Astrocyte (in vitro differentiated cells and primary cell): ENCODE measurements around the gene EYS. TPM values are rescaled to one million over a fixed set of nuclear protein-coding genes. Genes with fewer than 3 reads are reported as not detected.

Experiments
- DNase-seq: peaks from one replicate; pipeline ENCODE4 v3.0.0-alpha.2; 2010; ENCODE audit warnings: low read depth
- FAIRE-seq: peaks from 2 replicates; lab custom pipeline; 2011; peaks lifted over from hg19 to GRCh38; lab: Jason Lieb, UNC
- H2AFZ ChIP-seq: 2 replicates; pipeline ENCODE4 v1.6.0; 2012; ENCODE audit warnings: low read depth, low read length, inconsistent platforms
- H3K27ac ChIP-seq: 2 replicates; pipeline ENCODE4 v1.5.1; 2011; ENCODE audit warnings: low read depth, low read length, inconsistent platforms
- H3K27me3 ChIP-seq: 2 replicates; pipeline ENCODE4 v1.6.0; 2011; ENCODE audit warnings: low read length, inconsistent platforms; ENCODE audit not compliant: insufficient read depth
- H3K36me3 ChIP-seq: 2 replicates; pipeline ENCODE4 v1.5.1; 2011; ENCODE audit warnings: low read length, inconsistent platforms; ENCODE audit not compliant: insufficient read depth
- H3K4me1 ChIP-seq: 2 replicates; pipeline ENCODE4 v1.5.1; 2011; ENCODE audit warnings: low read length, inconsistent platforms; ENCODE audit not compliant: insufficient read depth
- H3K4me2 ChIP-seq: 2 replicates; pipeline ENCODE4 v1.6.0; 2012; ENCODE audit warnings: low read length, inconsistent platforms
- H3K4me3 ChIP-seq: 2 replicates; pipeline ENCODE4 v1.5.1; 2011; ENCODE audit warnings: low read depth, mild to moderate bottlenecking, low read length, inconsistent platforms; ENCODE audit not compliant: insufficient read depth
- H3K79me2 ChIP-seq: 2 replicates; pipeline ENCODE4 v1.6.0; 2012; ENCODE audit warnings: mild to moderate bottlenecking, low read length, inconsistent platforms; ENCODE audit not compliant: insufficient read depth
- H3K9ac ChIP-seq: 2 replicates; pipeline ENCODE4 v1.6.0; 2012; ENCODE audit warnings: mild to moderate bottlenecking, low read length, inconsistent platforms
- H3K9me3 ChIP-seq: 2 replicates; pipeline ENCODE4 v1.5.1; 2012; ENCODE audit warnings: low read depth, mild to moderate bottlenecking, low read length, inconsistent platforms; ENCODE audit not compliant: insufficient read depth
- H4K20me1 ChIP-seq: 2 replicates; pipeline ENCODE4 v1.6.0; 2012; ENCODE audit warnings: low read length, inconsistent platforms; ENCODE audit not compliant: insufficient read depth
- H3K27ac Mint-ChIP-seq: one replicate; pipeline ENCODE4 v1.8.0; 2021; ENCODE audit warnings: mild to moderate bottlenecking, mixed read lengths; ENCODE audit not compliant: unreplicated experiment
- H3K27me3 Mint-ChIP-seq: one replicate; pipeline ENCODE4 v1.8.0; 2021; ENCODE audit warnings: low read depth, mixed read lengths; ENCODE audit not compliant: unreplicated experiment
- H3K36me3 Mint-ChIP-seq: one replicate; pipeline ENCODE4 v1.8.0; 2021; ENCODE audit warnings: low read depth, mixed read lengths; ENCODE audit not compliant: unreplicated experiment
- H3K4me1 Mint-ChIP-seq: one replicate; pipeline ENCODE4 v1.8.0; 2021; ENCODE audit warnings: low read depth, mixed read lengths; ENCODE audit not compliant: unreplicated experiment
- H3K4me3 Mint-ChIP-seq: one replicate; pipeline ENCODE4 v1.8.0; 2021; ENCODE audit warnings: mild to moderate bottlenecking, moderate library complexity, mixed read lengths; ENCODE audit not compliant: unreplicated experiment
- H3K9me3 Mint-ChIP-seq: one replicate; pipeline ENCODE4 v1.8.0; 2021; ENCODE audit warnings: mild to moderate bottlenecking, mixed read lengths; ENCODE audit not compliant: unreplicated experiment
- CTCF ChIP-seq: IDR thresholded peaks from 2 replicates; pipeline ENCODE4 v1.5.1; 2011; ENCODE audit warnings: low read depth, mild to moderate bottlenecking, inconsistent platforms, low read length, moderate library complexity; ENCODE audit not compliant: insufficient read depth
- EZH2 ChIP-seq: IDR thresholded peaks from 2 replicates; pipeline ENCODE4 v1.6.1; 2012; ENCODE audit warnings: mild to moderate bottlenecking, low read length, inconsistent platforms; ENCODE audit not compliant: insufficient read depth
- total RNA-seq: library from RNA; stranded (reverse); gene quantifications from 2 replicates; pipeline ENCODE4 v1.2.1, GENCODE V29; 2021

Gene EYS
- total RNA-seq, 1 donor from 2014 or later: 0.16 TPM

- Histone ChIP-seq H3K4me1 (no peaks in the 10 kb centered on the region), H3K9ac (no peak overlapping the region), H3K79me2 (no peaks in the 10 kb centered on the region), H3K4me3 (no peak overlapping the region), H3K4me2 (no peak overlapping the region), H3K27ac (no peak overlapping the region), H3K36me3 (no peaks in the 10 kb centered on the region), H2AFZ (no peak overlapping the region), H3K9me3 (no peaks in the 10 kb centered on the region), H4K20me1 (no peaks in the 10 kb centered on the region), H3K27me3 (no peaks in the 10 kb centered on the region)
- Mint-ChIP-seq H3K4me1 (no peaks in the 10 kb centered on the region), H3K27ac (no peak overlapping the region), H3K36me3 (no peaks in the 10 kb centered on the region), H3K4me3 (no peak overlapping the region), H3K9me3 (no peaks in the 10 kb centered on the region), H3K27me3 (no peaks in the 10 kb centered on the region)
- DNase-seq (no peak), FAIRE-seq (no peak)
- TF ChIP-seq CTCF: no peak
- TF ChIP-seq EZH2: no peak
Measured at GRCh38 chr6:65546894-65547293, 160.1 kb downstream of the EYS start.

DNA sequence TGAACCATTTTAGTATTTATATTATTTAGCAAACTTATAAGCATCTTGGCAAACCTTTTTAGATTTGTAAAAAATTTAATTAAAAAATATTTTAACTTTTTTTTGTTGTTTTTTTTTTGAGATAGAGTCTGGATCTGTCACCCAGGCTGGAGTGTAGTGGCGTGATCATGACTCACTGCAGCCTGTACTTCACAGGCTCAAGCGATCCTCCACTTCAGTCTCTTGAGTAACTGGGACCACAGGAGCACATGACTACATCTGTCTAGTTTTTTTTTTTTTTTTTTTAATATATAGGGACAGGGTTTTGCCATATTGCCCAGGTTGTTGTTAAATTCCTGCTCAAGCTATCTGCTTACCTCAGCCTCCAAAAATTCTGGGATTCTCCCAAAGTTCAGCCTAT lies 161.1 kb downstream of the EYS start:
- H3K27me3 Mint-ChIP-seq: no peaks in the 10 kb centered on the region
- H3K9ac ChIP-seq: no peak overlapping the region
- H3K9me3 Mint-ChIP-seq: no peaks in the 10 kb centered on the region
- H3K4me1 ChIP-seq: no peaks in the 10 kb centered on the region
- H3K4me2 ChIP-seq: no peak overlapping the region
- no peaks in the 10 kb centered on the region for H3K79me2 ChIP-seq
- no peak overlapping the region for H2AFZ ChIP-seq
- H4K20me1 ChIP-seq: no peaks in the 10 kb centered on the region
- FAIRE-seq (no peak), DNase-seq (no peak)
- H3K9me3 ChIP-seq: no peaks in the 10 kb centered on the region
- no peak overlapping the region for H3K4me3 ChIP-seq
- TF ChIP-seq CTCF (no peak), EZH2 (no peak)
- no peak overlapping the region for H3K27ac ChIP-seq
- H3K36me3 Mint-ChIP-seq: no peaks in the 10 kb centered on the region
- H3K27me3 ChIP-seq: no peaks in the 10 kb centered on the region
- H3K27ac Mint-ChIP-seq: no peak overlapping the region
- H3K4me1 Mint-ChIP-seq: no peaks in the 10 kb centered on the region
- H3K4me3 Mint-ChIP-seq: no peak overlapping the region
- no peaks in the 10 kb centered on the region for H3K36me3 ChIP-seq

DNA sequence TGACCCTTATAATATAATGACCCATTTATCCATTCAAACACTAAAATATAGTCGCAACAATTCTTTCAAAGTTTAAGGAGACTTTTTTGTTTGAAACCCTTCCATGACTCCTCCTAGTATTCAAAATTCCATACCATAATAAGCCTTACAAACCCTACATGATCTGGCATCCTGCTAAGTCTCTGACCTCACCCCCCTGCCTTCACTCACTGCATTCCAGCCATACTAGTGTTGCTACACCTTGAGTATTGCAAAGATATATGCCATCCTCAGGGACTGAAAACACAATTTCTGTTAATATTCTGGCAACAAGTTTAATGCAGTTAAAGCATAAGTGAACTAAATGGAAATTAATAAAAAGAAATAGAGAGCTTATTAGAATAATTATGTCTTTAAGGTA lies 168.4 kb downstream of the EYS start:
- Mint-ChIP-seq H3K4me1 (peaks cover 2% of the 10 kb centered on the region), H3K27ac (no peak overlapping the region), H3K4me3 (no peak overlapping the region), H3K36me3 (no peaks in the 10 kb centered on the region), H3K9me3 (no peaks in the 10 kb centered on the region), H3K27me3 (no peaks in the 10 kb centered on the region)
- DNase-seq (no peak), FAIRE-seq (no peak)
- H3K4me3 ChIP-seq: no peak overlapping the region
- H4K20me1 ChIP-seq: no peaks in the 10 kb centered on the region
- no peak overlapping the region for H3K4me2 ChIP-seq
- no peak overlapping the region for H3K27ac ChIP-seq
- no peaks in the 10 kb centered on the region for H3K36me3 ChIP-seq
- no peak for TF ChIP-seq CTCF
- no peak for TF ChIP-seq EZH2
- H3K9ac ChIP-seq: no peak overlapping the region
- H3K27me3 ChIP-seq: no peaks in the 10 kb centered on the region
- H3K9me3 ChIP-seq: no peaks in the 10 kb centered on the region
- no peaks in the 10 kb centered on the region for H3K79me2 ChIP-seq
- H3K4me1 ChIP-seq: no peaks in the 10 kb centered on the region
- no peak overlapping the region for H2AFZ ChIP-seq
